OCI-LY3 (cell line): ENCODE data around the gene FSTL5.

Experiments
- CTCF ChIP-seq: fragments of 200-600, 300-600 bp; sonication (generic); IDR thresholded peaks from 2 replicates; pipeline ENCODE4 v1.5.1; 2014; ENCODE audit warnings: antibody characterized with exemption, low read length, low read depth
- EZH2phosphoT487 ChIP-seq: fragments of 200-600 bp; shearing (Covaris generic); IDR thresholded peaks from 2 replicates; pipeline ENCODE4 v1.6.1; 2018; ENCODE audit warnings: antibody characterized with exemption, mixed run types, low read depth

DNA sequence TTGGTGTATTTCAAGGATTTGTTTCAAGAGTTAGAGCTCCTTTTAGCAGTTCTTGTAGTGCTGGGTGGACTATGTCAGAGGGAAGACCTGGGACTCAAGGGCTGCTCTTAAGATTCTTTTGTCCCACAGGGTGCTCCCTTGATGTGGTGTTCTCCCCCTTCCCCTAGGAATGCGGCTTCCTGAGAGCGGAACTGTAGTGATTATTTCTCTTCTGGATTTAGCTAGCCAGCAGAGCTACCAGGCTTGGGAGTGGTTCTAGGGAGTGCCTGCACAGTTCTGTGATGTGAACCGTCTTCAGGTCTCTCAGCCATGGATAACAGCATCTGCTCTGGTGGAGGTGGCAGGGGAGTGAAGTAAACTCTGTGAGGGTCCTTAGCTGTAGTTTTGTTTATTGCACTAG, 336.8 kb downstream of the FSTL5 start:
- no peak for TF ChIP-seq CTCF
- no peak for TF ChIP-seq EZH2phosphoT487
